K562 (cell line): ENCODE data around the gene ACADVL. TPM values are rescaled to one million over a fixed set of nuclear protein-coding genes. Genes with fewer than 3 reads are reported as not detected.
A peak's percentile ranks its signal among the peaks of the same experiment; 100 is the strongest.

ENCODE experiments used
- ATAC-seq: fragments of 200-7000 bp; cut with Tn5 transposase; 3 replicates; pipeline ENCODE4 v1.9.1; 2020; ENCODE audit warnings: moderate library complexity
- BruUV-seq: library from RNA; stranded (reverse); fragments of 400-500 nt; replicated peaks from 2 replicates; lab custom pipeline; 2021; lab: Mats Ljungman, UMichigan
- CTCF ChIA-PET: fragments of 300-600 bp; formaldehyde crosslinking; extraction: SDS; loops from one replicate; lab custom pipeline; 2021; ENCODE audit warnings: low intra/inter-chr PET ratio; lab: Yijun Ruan, JAX
- POLR2A ChIA-PET: fragments of 300-600, 350-650 bp; sonication (Branson Sonifier 250); formaldehyde crosslinking; extraction: SDS; loops from one replicate; lab custom pipeline; 2021; ENCODE audit warnings: antibody characterized with exemption, inconsistent platforms; lab: Yijun Ruan, JAX
- DNase-seq, 4 experiments: peaks; one replicate each; pipeline versions ENCODE4 v3.0.0 to v3.0.0-alpha.2; 2011 to 2018; ENCODE audit warnings: low spot score in 3 of 4, mixed read lengths in 3 of 4; ENCODE audit errors: extremely low read depth in 1 of 4
- FAIRE-seq: peaks from 2 replicates; lab custom pipeline; 2011; peaks lifted over from hg19 to GRCh38; lab: Jason Lieb, UNC
- H2AFZ ChIP-seq: 2 replicates; pipeline ENCODE4 v1.6.0; 2011; ENCODE audit warnings: low read depth, low read length, control low read depth, inconsistent platforms
- H3K27ac ChIP-seq: fragments of 200-600 bp; 3 replicates; pipeline ENCODE4 v1.8.0; 2011; ENCODE audit warnings: low read depth, mild to moderate bottlenecking, control low read depth, inconsistent platforms, low read length, moderate library complexity, mixed read lengths; ENCODE audit errors: extremely low read depth
- H3K27me3 ChIP-seq, 2 experiments: fragments of 300-600 bp in 1 of 2; 2 replicates in 1 of 2; 3 replicates in 1 of 2; pipeline versions ENCODE4 v1.6.0 to v1.8.0; 2011; ENCODE audit warnings: inconsistent platforms in 2 of 2, low read length in 2 of 2, mild to moderate bottlenecking in 1 of 2, mixed read lengths in 1 of 2, moderate library complexity in 1 of 2; ENCODE audit not compliant: control insufficient read depth in 2 of 2, insufficient read depth in 2 of 2
- H3K36me3 ChIP-seq: fragments of 300-600 bp; 3 replicates; pipeline ENCODE4 v1.8.0; 2011; ENCODE audit warnings: mild to moderate bottlenecking, low read length, inconsistent platforms; ENCODE audit not compliant: control insufficient read depth, insufficient read depth
- H3K4me1 ChIP-seq, 2 experiments: fragments of 200-600 bp in 1 of 2; replicated peaks in 1 of 2; 2 replicates in 1 of 2; 3 replicates in 1 of 2; pipeline versions ENCODE4 v1.5.1 to v1.8.0; 2011; ENCODE audit warnings: inconsistent platforms in 2 of 2, low read length in 2 of 2, mild to moderate bottlenecking in 1 of 2, mixed read lengths in 1 of 2, moderate library complexity in 1 of 2; ENCODE audit not compliant: control insufficient read depth in 2 of 2, insufficient read depth in 2 of 2
- H3K4me2 ChIP-seq: 2 replicates; pipeline ENCODE4 v1.6.1; 2011; ENCODE audit warnings: low read length, control low read depth, inconsistent platforms, mixed read lengths; ENCODE audit not compliant: insufficient read depth
- H3K4me3 ChIP-seq: fragments of 200-600 bp; sonication (generic), shearing (Covaris generic); 2 replicates; pipeline ENCODE4 v1.5.1; 2016; ENCODE audit warnings: control low read depth, inconsistent platforms
- H3K79me2 ChIP-seq: fragments of 200-600 bp; 3 replicates; pipeline ENCODE4 v1.8.0; 2011; ENCODE audit warnings: low read length, inconsistent platforms; ENCODE audit not compliant: control insufficient read depth, insufficient read depth
- H3K9ac ChIP-seq, 2 experiments: 2 replicates each; pipeline versions ENCODE4 v1.6.0 to v1.6.1; 2011; ENCODE audit warnings: low read depth in 2 of 2, low read length in 2 of 2, control low read depth in 1 of 2, inconsistent platforms in 1 of 2, mild to moderate bottlenecking in 1 of 2, mixed read lengths in 1 of 2; ENCODE audit not compliant: insufficient read depth in 1 of 2
- H3K9me1 ChIP-seq: one replicate; pipeline ENCODE4 v1.6.0; 2011; ENCODE audit warnings: inconsistent platforms, mild to moderate bottlenecking, low read length, moderate library complexity; ENCODE audit not compliant: control insufficient read depth, insufficient read depth
- H3K9me3 ChIP-seq: replicated peaks from 2 replicates; pipeline ENCODE4 v1.5.1; 2011; ENCODE audit warnings: low read depth, low read length, inconsistent platforms; ENCODE audit not compliant: control insufficient read depth, insufficient read depth
- H4K20me1 ChIP-seq: replicated peaks from 2 replicates; pipeline ENCODE4 v1.6.1; 2011; ENCODE audit warnings: low read length, inconsistent platforms, mixed read lengths; ENCODE audit not compliant: control insufficient read depth, insufficient read depth
- ATF3 ChIP-seq, 2 experiments: fragments of 450-650 bp in 1 of 2; sonication (generic) in 1 of 2; formaldehyde crosslinking in 1 of 2; IDR thresholded peaks in 1 of 2; conservative IDR thresholded peaks in 1 of 2; 2 replicates each; pipeline versions ENCODE4 v1.6.1 to v1.8.1; 2016 to 2023; ENCODE audit warnings: mild to moderate bottlenecking in 2 of 2, moderate library complexity in 2 of 2, inconsistent platforms in 1 of 2, missing genetic modification reagents in 1 of 2
- HNRNPK ChIP-seq: fragments of 200-400 bp; formaldehyde crosslinking; IDR thresholded peaks from one replicate; pipeline ENCODE4 v1.6.1; 2018; ENCODE audit warnings: mild to moderate bottlenecking, low read depth, low read length; ENCODE audit not compliant: poor library complexity, severe bottlenecking
- MAX ChIP-seq: sonication (generic); formaldehyde crosslinking; IDR thresholded peaks from 2 replicates; pipeline ENCODE4 v1.9.0; 2022; ENCODE audit warnings: mild to moderate bottlenecking, missing genetic modification reagents
- MBD2 ChIP-seq: sonication (generic); IDR thresholded peaks from 2 replicates; pipeline ENCODE4 v1.6.1; 2016; ENCODE audit warnings: low read depth, borderline replicate concordance
- NBN ChIP-seq: fragments of 450-650 bp; IDR thresholded peaks from 2 replicates; pipeline ENCODE4 v1.6.1; 2016; ENCODE audit warnings: low read depth, mild to moderate bottlenecking
- NONO ChIP-seq, 2 experiments: fragments of 200-400 bp in 1 of 2; fragments of 450-650 bp in 1 of 2; formaldehyde crosslinking in 1 of 2; IDR thresholded peaks; 2 replicates each; pipeline ENCODE4 v1.6.1; 2017; ENCODE audit warnings: low read depth in 2 of 2, mild to moderate bottlenecking in 2 of 2, moderate library complexity in 2 of 2, low read length in 1 of 2
- NRF1 ChIP-seq, 2 experiments: fragments of 450-650 bp; IDR thresholded peaks in 1 of 2; conservative IDR thresholded peaks in 1 of 2; 2 replicates each; pipeline ENCODE4 v1.6.1; 2014; ENCODE audit warnings: mild to moderate bottlenecking in 2 of 2
- PHF21A ChIP-seq: fragments of 450-650 bp; IDR thresholded peaks from 2 replicates; pipeline ENCODE4 v1.6.1; 2017; ENCODE audit warnings: low read depth, borderline replicate concordance
- SRSF9 ChIP-seq: fragments of 200-400 bp; formaldehyde crosslinking; IDR thresholded peaks from 2 replicates; pipeline ENCODE4 v1.6.1; 2017; ENCODE audit warnings: low read depth, low read length, borderline replicate concordance
- TFAP4 ChIP-seq: sonication (generic); formaldehyde crosslinking; IDR thresholded peaks from 2 replicates; pipeline ENCODE4 v1.8.0; 2022; ENCODE audit warnings: missing genetic modification reagents, mild to moderate bottlenecking, moderate library complexity, borderline replicate concordance
- ZBTB11 ChIP-seq, 3 experiments: fragments of 200-800 bp in 1 of 3; fragments of 250-450 bp in 1 of 3; fragments of 450-650 bp in 1 of 3; sonication (Bioruptor Pico) in 1 of 3; sonication (Bioruptor generic) in 1 of 3; formaldehyde crosslinking in 1 of 3; IDR thresholded peaks; 2 replicates each; pipeline versions ENCODE4 v1.6.1 to v1.8.0; 2016 to 2022; ENCODE audit warnings: mild to moderate bottlenecking in 2 of 3, missing genetic modification characterization in 2 of 3, missing compliant biosample characterization in 1 of 3, moderate library complexity in 1 of 3
- ZNF277 ChIP-seq: fragments of 250-450 bp; sonication (Bioruptor Pico); IDR thresholded peaks from 2 replicates; pipeline ENCODE4 v1.8.0; 2022; ENCODE audit warnings: inconsistent platforms, mild to moderate bottlenecking, moderate library complexity, borderline replicate concordance
- ZNF354B ChIP-seq: fragments of 250-450 bp; sonication (Bioruptor Pico); IDR thresholded peaks from 2 replicates; pipeline ENCODE4 v1.4.0; 2020
- WGBS: fragments of 100-300 bp; shearing (Covaris generic); methylation state at CpG from one replicate; pipeline ENCODE4 v1.1.6; 2016; ENCODE audit warnings: low coverage, mixed read lengths; ENCODE audit not compliant: insufficient coverage; ENCODE audit errors: missing lambda C conversion rate; 5-methylcytosine and 5-hydroxymethylcytosine counted together
- in situ Hi-C: fragments of 300-500 bp; cut with MboI; formaldehyde crosslinking; loops from 4 replicates; pipeline ENCODE4 v1.15.0; 2018; ENCODE audit warnings: inconsistent platforms, mixed read lengths
- intact Hi-C: fragments of 100-400 bp; cut with micrococcal nuclease; formaldehyde crosslinking; loops from 2 replicates; pipeline ENCODE4 v1.14.2; 2022
- polyA plus RNA-seq, 8 experiments: library from polyadenylated mRNA; depleted of rRNA in 4 of 8; stranded (reverse) in 5 of 8; unstranded in 3 of 8; fragments of >200 nt; fragmentation: Nextera tagmentation in 2 of 8; fragmentation: Illumina TruSeq in 1 of 8; extraction: Ambion mirVana in 2 of 8; extraction: Trizol in 1 of 8; gene quantifications; 2 replicates each; pipeline versions ENCODE4 v1.2.1 to v1.2.3, GENCODE V29; 2011 to 2014; ENCODE audit warnings: inconsistent platforms in 1 of 8, missing spikeins in 1 of 8
- total RNA-seq, 7 experiments: library from RNA; depleted of rRNA in 6 of 7; stranded (reverse); fragments of >200 nt in 6 of 7; fragmentation: Illumina TruSeq in 2 of 7; extraction: Trizol in 2 of 7; gene quantifications; 2 replicates each; pipeline versions ENCODE4 v1.2.1 to v1.2.3, GENCODE V29; 2011 to 2021; ENCODE audit warnings: low replicate concordance in 1 of 7

Gene ACADVL
- total and polyA plus RNA-seq, 9 of the 15 experiments (the other 6 are each of a cell fraction or from before 2014, with no cell fraction given): 25.5 to 449 (median 214) TPM

- WGBS: 89% methylated on average over 5 of the region's 8 CpGs
- Histone ChIP-seq H3K4me3 (no peak overlapping the region), H4K20me1 (no peaks in the 10 kb centered on the region), H3K79me2 (peaks cover 17% of the 10 kb centered on the region), H3K9me1 (no peaks in the 10 kb centered on the region), H2AFZ (no peak overlapping the region), H3K27ac (no peak overlapping the region), H3K4me1 (peaks cover 5 to 15% of the 10 kb centered on the region in 2 experiments; a peak in 3 of 5 replicates), H3K27me3 (no peaks in the 10 kb centered on the region), H3K9me3 (no peaks in the 10 kb centered on the region), H3K36me3 (peaks cover 63% of the 10 kb centered on the region; the same call in 2 of the 3 replicates), H3K4me2 (no peak overlapping the region), H3K9ac (peak overlapping the region in 1 of 2 experiments; percentile 35; a peak in 1 of 4 replicates)
- POLR2A ChIA-PET: interaction anchor here (0.6 to 1.4 kb wide), 3 partner anchors 14 to 34 kb away, joined by 3 to 6 read pairs (median 4); partner anchors contain the start of gene PHF23
- ATAC-seq (no peak), FAIRE-seq (no peak), DNase-seq (no peak)
- CTCF ChIA-PET: no interaction called here
- in situ Hi-C loops (no loop called here), intact Hi-C loops (no loop called here)
- no TSS peak for BruUV-seq
- TF ChIP-seq NRF1 (conservative IDR thresholded peaks at IDR 0.05 in 1 of 2, IDR thresholded peaks at IDR 0.05 in 1 of 2) (no peak), ZBTB11 (CRISPR knock-in tag; IDR thresholded peaks at IDR 0.05) (no peak), HNRNPK (no peak), ATF3 (IDR thresholded peaks at IDR 0.05) (no peak), ATF3 (CRISPR knock-in tag; conservative IDR thresholded peaks at IDR 0.05) (no peak), ZNF354B (CRISPR knock-in tag) (no peak), MBD2 (no peak), ZNF277 (CRISPR knock-in tag) (no peak), NBN (no peak), NONO (IDR thresholded peaks at IDR 0.05; ENCODE audit: low read depth in 2 of 2, low read length in 1 of 2) (no peak), TFAP4 (CRISPR knock-in tag) (no peak), PHF21A (no peak), MAX (CRISPR knock-in tag) (no peak), SRSF9 (no peak)
Measured at GRCh38 chr17:7256766-7257456, 37.2 kb downstream of the ACADVL start.
